Thoracic aorta (tissue), 2 donors: ENCODE results near the gene SLC25A52. TPM values are rescaled to one million over a fixed set of nuclear protein-coding genes. Genes with fewer than 3 reads are reported as not detected.

ENCODE experiments used
- ATAC-seq: fragments of 150-250 bp; one replicate; pipeline ENCODE4 v1.8.0; 2017; ENCODE audit warnings: low read depth; ENCODE audit not compliant: insufficient number of reproducible peaks, low FRiP score
- DNase-seq: peaks from one replicate; pipeline ENCODE4 v3.0.0-alpha.2; 2020; ENCODE audit warnings: low spot score
- H3K27ac ChIP-seq, 2 donors: fragments of 200-600 bp; sonication (generic); 1 replicate in 1 of 2; 2 replicates in 1 of 2; pipeline ENCODE4 v1.5.1; 2016; ENCODE audit warnings: mild to moderate bottlenecking in 2 of 2, moderate library complexity in 2 of 2
- H3K27me3 ChIP-seq: fragments of 200-600 bp; sonication (generic); replicated peaks from 2 replicates; pipeline ENCODE4 v1.6.0; 2016; ENCODE audit warnings: mild to moderate bottlenecking; ENCODE audit not compliant: insufficient read depth
- H3K36me3 ChIP-seq: fragments of 200-600 bp; sonication (generic); one replicate; pipeline ENCODE4 v1.5.1; 2016
- H3K4me1 ChIP-seq, 2 donors: fragments of 200-600 bp; sonication (generic); 1 replicate in 1 of 2; 2 replicates in 1 of 2; pipeline versions ENCODE4 v1.5.1 to v1.6.0; 2016; ENCODE audit warnings: low read depth in 2 of 2, mild to moderate bottlenecking in 1 of 2; ENCODE audit not compliant: control insufficient read depth in 1 of 2
- H3K4me3 ChIP-seq: fragments of 200-600 bp; sonication (generic); 2 replicates; pipeline ENCODE4 v1.5.1; 2016; ENCODE audit warnings: mild to moderate bottlenecking
- H3K9me3 ChIP-seq: fragments of 200-600 bp; sonication (generic); 2 replicates; pipeline ENCODE4 v1.5.1; 2016
- CTCF ChIP-seq: fragments of 200-600 bp; sonication (generic); IDR thresholded peaks from one replicate; pipeline ENCODE4 v1.5.1; 2019; ENCODE audit warnings: antibody characterized with exemption
- total RNA-seq, 2 donors: library from RNA; depleted of rRNA; stranded (reverse); fragments of >200 nt; gene quantifications; one replicate each; pipeline versions ENCODE4 v1.1.0 to v1.2.3, GENCODE V29; 2016

SLC25A52 gene
- total RNA-seq, 2 donors from 2014 or later, result not detected

GRCh38 chr18:31721601-31722000 is 39.1 kb downstream of the SLC25A52 start:
- no peak for TF ChIP-seq CTCF
- Histone ChIP-seq H3K27me3 (no peaks in the 10 kb centered on the region), H3K9me3 (no peaks in the 10 kb centered on the region), H3K4me1 (peaks cover 0 to 15% of the 10 kb centered on the region in 2 donors), H3K36me3 (no peaks in the 10 kb centered on the region), H3K4me3 (no peak overlapping the region), H3K27ac (no peak overlapping the region)
- ATAC-seq (no peak), DNase-seq (no peak)

- Histone ChIP-seq H3K27me3 (no peaks in the 10 kb centered on the region), H3K36me3 (no peaks in the 10 kb centered on the region), H3K27ac (no peak overlapping the region), H3K9me3 (no peaks in the 10 kb centered on the region), H3K4me1 (peaks cover 0 to 15% of the 10 kb centered on the region in 2 donors), H3K4me3 (no peak overlapping the region)
- DNase-seq (no peak), ATAC-seq (no peak)
- TF ChIP-seq CTCF, result no peak
Measured at GRCh38 chr18:31720867-31721266, 39.8 kb downstream of the SLC25A52 start.

- ATAC-seq, result no peak
- H3K4me3 ChIP-seq, result no peak overlapping the region
Measured at GRCh38 chr18:31719363-31720006, 41.2 kb downstream of the SLC25A52 start.

GRCh38 chr18:31718386-31718785 is 42.3 kb downstream of the SLC25A52 start:
- no peak for DNase-seq
- ATAC-seq, result no peak

More at GRCh38 chr18:31719363-31720006, 41.2 kb downstream of the SLC25A52 start:
- no peaks in the 10 kb centered on the region for H3K9me3 ChIP-seq
- H3K4me1 ChIP-seq, result peaks cover 0 to 6% of the 10 kb centered on the region in 2 donors
- no peaks in the 10 kb centered on the region for H3K36me3 ChIP-seq
- TF ChIP-seq CTCF, result no peak
- no peaks in the 10 kb centered on the region for H3K27me3 ChIP-seq
- no peak overlapping the region for H3K27ac ChIP-seq
- DNase-seq, result no peak

GRCh38 chr18:31716362-31716761 is 44.3 kb downstream of the SLC25A52 start:
- H3K4me3 ChIP-seq, result no peak overlapping the region
- no peaks in the 10 kb centered on the region for H3K36me3 ChIP-seq
- DNase-seq, result no peak
- H3K27me3 ChIP-seq, result no peaks in the 10 kb centered on the region
- no peak for ATAC-seq
- H3K9me3 ChIP-seq, result no peaks in the 10 kb centered on the region
- H3K27ac ChIP-seq, result no peak overlapping the region
- H3K4me1 ChIP-seq, result peaks cover 0 to 7% of the 10 kb centered on the region in 2 donors
- TF ChIP-seq CTCF, result no peak

More at GRCh38 chr18:31718386-31718785, 42.3 kb downstream of the SLC25A52 start:
- no peak overlapping the region for H3K4me3 ChIP-seq
- no peaks in the 10 kb centered on the region for H3K9me3 ChIP-seq
- no peaks in the 10 kb centered on the region for H3K27me3 ChIP-seq
- no peak for TF ChIP-seq CTCF
- H3K27ac ChIP-seq, result no peak overlapping the region
- H3K36me3 ChIP-seq, result no peaks in the 10 kb centered on the region
- H3K4me1 ChIP-seq, result peaks cover 0 to 4% of the 10 kb centered on the region in 2 donors
